Measurements from ENCODE around the gene BTBD6.

DNA sequence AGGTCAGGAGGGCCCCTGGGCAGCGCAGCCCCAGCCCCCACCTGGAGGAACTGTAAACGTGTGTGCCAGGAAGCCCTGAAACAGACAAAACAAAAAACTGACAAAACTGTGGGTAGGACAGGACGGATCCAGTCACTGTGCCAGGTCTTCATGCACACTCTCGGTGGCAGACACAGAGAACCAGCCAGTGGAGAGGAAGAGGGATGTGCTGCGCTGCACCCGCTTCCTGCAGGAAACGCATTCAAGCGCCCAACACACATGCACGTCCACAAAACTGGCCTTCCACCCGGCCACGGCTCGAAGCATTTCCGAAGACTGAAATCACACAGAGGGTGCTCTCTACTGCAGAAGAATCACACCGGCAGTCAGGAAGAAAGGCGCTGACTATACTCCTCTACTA, 35.6 kb downstream of the BTBD6 start:
- TF ChIP-seq TCF7 (CRISPR knock-in tag; IDR thresholded peaks at IDR 0.05; ENCODE audit: low read depth) (no peak), ZNF317 (CRISPR knock-in tag; IDR thresholded peaks at IDR 0.05; ENCODE audit: borderline replicate concordance, low read depth) (no peak), IRF2 (CRISPR knock-in tag; IDR thresholded peaks at IDR 0.05; ENCODE audit: borderline replicate concordance, low read depth) (no peak), FOXK1 (CRISPR knock-in tag; IDR thresholded peaks at IDR 0.05) (no peak), TEAD4 (CRISPR knock-in tag; IDR thresholded peaks at IDR 0.05) (no peak)
- TF ChIP-seq, protein P1, sequence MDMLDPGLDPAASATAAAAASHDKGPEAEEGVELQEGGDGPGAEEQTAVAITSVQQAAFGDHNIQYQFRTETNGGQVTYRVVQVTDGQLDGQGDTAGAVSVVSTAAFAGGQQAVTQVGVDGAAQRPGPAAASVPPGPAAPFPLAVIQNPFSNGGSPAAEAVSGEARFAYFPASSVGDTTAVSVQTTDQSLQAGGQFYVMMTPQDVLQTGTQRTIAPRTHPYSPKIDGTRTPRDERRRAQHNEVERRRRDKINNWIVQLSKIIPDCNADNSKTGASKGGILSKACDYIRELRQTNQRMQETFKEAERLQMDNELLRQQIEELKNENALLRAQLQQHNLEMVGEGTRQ (CRISPR knock-in tag; IDR thresholded peaks at IDR 0.05), result no peak
- TF ChIP-seq, protein P2, sequence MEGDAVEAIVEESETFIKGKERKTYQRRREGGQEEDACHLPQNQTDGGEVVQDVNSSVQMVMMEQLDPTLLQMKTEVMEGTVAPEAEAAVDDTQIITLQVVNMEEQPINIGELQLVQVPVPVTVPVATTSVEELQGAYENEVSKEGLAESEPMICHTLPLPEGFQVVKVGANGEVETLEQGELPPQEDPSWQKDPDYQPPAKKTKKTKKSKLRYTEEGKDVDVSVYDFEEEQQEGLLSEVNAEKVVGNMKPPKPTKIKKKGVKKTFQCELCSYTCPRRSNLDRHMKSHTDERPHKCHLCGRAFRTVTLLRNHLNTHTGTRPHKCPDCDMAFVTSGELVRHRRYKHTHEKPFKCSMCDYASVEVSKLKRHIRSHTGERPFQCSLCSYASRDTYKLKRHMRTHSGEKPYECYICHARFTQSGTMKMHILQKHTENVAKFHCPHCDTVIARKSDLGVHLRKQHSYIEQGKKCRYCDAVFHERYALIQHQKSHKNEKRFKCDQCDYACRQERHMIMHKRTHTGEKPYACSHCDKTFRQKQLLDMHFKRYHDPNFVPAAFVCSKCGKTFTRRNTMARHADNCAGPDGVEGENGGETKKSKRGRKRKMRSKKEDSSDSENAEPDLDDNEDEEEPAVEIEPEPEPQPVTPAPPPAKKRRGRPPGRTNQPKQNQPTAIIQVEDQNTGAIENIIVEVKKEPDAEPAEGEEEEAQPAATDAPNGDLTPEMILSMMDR (IDR thresholded peaks at IDR 0.05), result no peak
